HepG2 (cell line): ENCODE measurements around the gene GSAP. TPM values are rescaled to one million over a fixed set of nuclear protein-coding genes. Genes with fewer than 3 reads are reported as not detected.
A peak's percentile ranks its signal among the peaks of the same experiment; 100 is the strongest.

Experiments
- ATAC-seq: fragments of 200-7000 bp; cut with Tn5 transposase; 3 replicates; pipeline ENCODE4 v1.9.1; 2020; ENCODE audit warnings: mild to moderate bottlenecking, moderate library complexity
- BruUV-seq: library from RNA; stranded (reverse); fragments of 400-500 nt; replicated peaks from 2 replicates; lab custom pipeline; 2021; lab: Mats Ljungman, UMichigan
- CTCF ChIA-PET: fragments of 300-600 bp; formaldehyde crosslinking; extraction: SDS; loops from one replicate; lab custom pipeline; 2021; ENCODE audit warnings: low total read pairs, inconsistent platforms, low intra/inter-chr PET ratio; lab: Yijun Ruan, JAX
- POLR2A ChIA-PET: fragments of 350-600 bp; sonication (Branson Sonifier 250); formaldehyde crosslinking; loops from one replicate; lab custom pipeline; 2020; ENCODE audit warnings: antibody characterized with exemption, inconsistent platforms; lab: Yijun Ruan, JAX
- DNase-seq: peaks from one replicate; pipeline ENCODE4 v3.0.0-alpha.2; 2015; ENCODE audit warnings: low spot score
- FAIRE-seq: peaks from 3 replicates; lab custom pipeline; 2011; peaks lifted over from hg19 to GRCh38; lab: Jason Lieb, UNC
- H2AFZ ChIP-seq: one replicate; pipeline ENCODE4 v1.6.1; 2011; ENCODE audit warnings: low read length, inconsistent platforms
- H3K27ac ChIP-seq: fragments of 300-600 bp; 3 replicates; pipeline ENCODE4 v1.8.0; 2011; ENCODE audit warnings: mixed run types, mild to moderate bottlenecking, mixed read lengths, low read length, inconsistent platforms; ENCODE audit not compliant: insufficient read depth; ENCODE audit errors: extremely low read length
- H3K27me3 ChIP-seq, 2 experiments: fragments of 200-600 bp in 1 of 2; 2 replicates in 1 of 2; 3 replicates in 1 of 2; pipeline versions ENCODE4 v1.6.0 to v1.8.0; 2011; ENCODE audit warnings: low read length in 2 of 2, mild to moderate bottlenecking in 2 of 2, moderate library complexity in 2 of 2, inconsistent platforms in 1 of 2; ENCODE audit not compliant: insufficient read depth in 2 of 2, control insufficient read depth in 1 of 2
- H3K36me3 ChIP-seq, 2 experiments: fragments of 200-600 bp in 1 of 2; replicated peaks in 1 of 2; 2 replicates in 1 of 2; 3 replicates in 1 of 2; pipeline versions ENCODE4 v1.5.1 to v1.8.0; 2011; ENCODE audit warnings: low read length in 2 of 2, inconsistent platforms in 1 of 2; ENCODE audit not compliant: insufficient read depth in 2 of 2, control insufficient read depth in 1 of 2
- H3K4me1 ChIP-seq: 2 replicates; pipeline ENCODE4 v1.5.1; 2012; ENCODE audit warnings: low read length, inconsistent platforms; ENCODE audit not compliant: insufficient read depth
- H3K4me2 ChIP-seq: 2 replicates; pipeline ENCODE4 v1.6.0; 2011; ENCODE audit warnings: low read depth, low read length, inconsistent platforms
- H3K4me3 ChIP-seq, 3 experiments: fragments of 200-600 bp in 1 of 3; sonication (generic), shearing (Covaris generic) in 1 of 3; replicated peaks in 1 of 3; 2 replicates each; pipeline ENCODE4 v1.5.1; 2011 to 2016; ENCODE audit warnings: low read length in 3 of 3, inconsistent platforms in 2 of 3, low read depth in 2 of 3, mild to moderate bottlenecking in 2 of 3, control low read depth in 1 of 3, mixed read lengths in 1 of 3; ENCODE audit not compliant: insufficient read depth in 1 of 3
- H3K79me2 ChIP-seq: one replicate; pipeline ENCODE4 v1.6.1; 2011; ENCODE audit warnings: low read length, inconsistent platforms; ENCODE audit not compliant: insufficient read depth
- H3K9ac ChIP-seq: 2 replicates; pipeline ENCODE4 v1.6.0; 2011; ENCODE audit warnings: mild to moderate bottlenecking, low read depth, low read length, inconsistent platforms; ENCODE audit not compliant: insufficient read depth
- H3K9me3 ChIP-seq: 2 replicates; pipeline ENCODE4 v1.5.1; 2012; ENCODE audit warnings: mild to moderate bottlenecking, low read length
- H4K20me1 ChIP-seq: 2 replicates; pipeline ENCODE4 v1.6.0; 2011; ENCODE audit warnings: inconsistent platforms, mild to moderate bottlenecking, low read length, moderate library complexity; ENCODE audit not compliant: insufficient read depth
- AGO1 ChIP-seq: fragments of 200-400 bp; formaldehyde crosslinking; IDR thresholded peaks from 2 replicates; pipeline ENCODE4 v1.6.1; 2017; ENCODE audit warnings: mild to moderate bottlenecking, low read depth, low read length, moderate library complexity; ENCODE audit not compliant: poor library complexity, severe bottlenecking
- AHR ChIP-seq: IDR thresholded peaks from 2 replicates; pipeline ENCODE4 v1.6.1; 2018; ENCODE audit warnings: missing genetic modification reagents, missing compliant biosample characterization
- BCL6 ChIP-seq: IDR thresholded peaks from 2 replicates; pipeline ENCODE4 v1.6.1; 2016; ENCODE audit warnings: missing genetic modification reagents, missing compliant biosample characterization
- CERS6 ChIP-seq: sonication (generic); formaldehyde crosslinking; IDR thresholded peaks from 2 replicates; pipeline ENCODE4 v1.5.0; 2020; ENCODE audit warnings: missing genetic modification reagents
- FOXM1 ChIP-seq: sonication (generic); formaldehyde crosslinking; IDR thresholded peaks from 2 replicates; pipeline ENCODE4 v1.5.0; 2020; ENCODE audit warnings: missing genetic modification reagents
- GFI1 ChIP-seq: sonication (generic); formaldehyde crosslinking; IDR thresholded peaks from 2 replicates; pipeline ENCODE4 v1.5.0; 2020; ENCODE audit warnings: missing genetic modification reagents, mild to moderate bottlenecking, borderline replicate concordance
- ISL2 ChIP-seq: sonication (generic); formaldehyde crosslinking; IDR thresholded peaks from 2 replicates; pipeline ENCODE4 v1.5.0; 2020; ENCODE audit warnings: missing genetic modification reagents
- KAT8 ChIP-seq: IDR thresholded peaks from 2 replicates; pipeline ENCODE4 v1.6.1; 2016; ENCODE audit warnings: missing genetic modification reagents, missing compliant biosample characterization
- MED1 ChIP-seq: sonication (generic); formaldehyde crosslinking; IDR thresholded peaks from 2 replicates; pipeline ENCODE4 v1.4.0; 2020; ENCODE audit warnings: missing genetic modification reagents
- NCOA2 ChIP-seq: sonication (generic); formaldehyde crosslinking; IDR thresholded peaks from 2 replicates; pipeline ENCODE4 v1.8.0; 2022; ENCODE audit warnings: inconsistent platforms
- PPARG ChIP-seq: conservative IDR thresholded peaks from 2 replicates; pipeline ENCODE4 v1.6.1; 2016; ENCODE audit warnings: missing biosample characterization, missing genetic modification reagents
- SAP130 ChIP-seq: IDR thresholded peaks from 2 replicates; pipeline ENCODE4 v1.6.1; 2016; ENCODE audit warnings: low read depth
- TARDBP ChIP-seq: sonication (generic); formaldehyde crosslinking; IDR thresholded peaks from 2 replicates; pipeline ENCODE4 v1.8.0; 2022; ENCODE audit warnings: mild to moderate bottlenecking, missing genetic modification reagents
- TBL1XR1 ChIP-seq: fragments of 150-350 bp; IDR thresholded peaks from 2 replicates; pipeline ENCODE4 v1.6.1; 2014; ENCODE audit warnings: borderline replicate concordance, low read length; ENCODE audit not compliant: partially characterized antibody
- TEAD2 ChIP-seq: sonication (generic); formaldehyde crosslinking; IDR thresholded peaks from 2 replicates; pipeline ENCODE4 v1.9.0; 2021; ENCODE audit warnings: missing genetic modification reagents
- TFAP4 ChIP-seq: sonication (generic); IDR thresholded peaks from 2 replicates; pipeline ENCODE4 v1.6.1; 2016; ENCODE audit warnings: low read depth, borderline replicate concordance
- THYN1 ChIP-seq: sonication (generic); formaldehyde crosslinking; IDR thresholded peaks from 2 replicates; pipeline ENCODE4 v1.8.1; 2023; ENCODE audit warnings: low read depth, mild to moderate bottlenecking, moderate library complexity, missing genetic modification reagents, borderline replicate concordance
- ZBTB33 ChIP-seq: sonication (generic); formaldehyde crosslinking; IDR thresholded peaks from 2 replicates; pipeline ENCODE4 v1.4.0; 2020; ENCODE audit warnings: missing genetic modification reagents
- ZNF24 ChIP-seq: fragments of 450-650 bp; IDR thresholded peaks from 2 replicates; pipeline ENCODE4 v1.6.1; 2017; ENCODE audit warnings: antibody characterized with exemption, mild to moderate bottlenecking
- ZNF781 ChIP-seq: sonication (generic); formaldehyde crosslinking; IDR thresholded peaks from 2 replicates; pipeline ENCODE4 v1.5.1; 2020; ENCODE audit warnings: borderline replicate concordance, mild to moderate bottlenecking, missing genetic modification reagents; ENCODE audit errors: not compliant biosample characterization
- WGBS: methylation state at CpG from one replicate; pipeline ENCODE4 v1.1.6; 2017; ENCODE audit warnings: low lambda C conversion rate; 5-methylcytosine and 5-hydroxymethylcytosine counted together
- in situ Hi-C: cut with HindIII; loops from 2 replicates; pipeline ENCODE4 v1.10.0; 2017; ENCODE audit warnings: low pct_unique_long_range_greater_than_20kb; ENCODE audit not compliant: extremely low pct_ligation_motif_present
- intact Hi-C: fragments of 100-400 bp; cut with micrococcal nuclease; formaldehyde crosslinking; loops from one replicate; pipeline ENCODE4 v1.10.0; 2022; ENCODE audit not compliant: unreplicated experiment
- polyA plus RNA-seq, 8 experiments: library from polyadenylated mRNA; depleted of rRNA in 3 of 8; stranded (reverse) in 7 of 8; unstranded in 1 of 8; fragments of >200 nt; fragmentation: Illumina TruSeq in 4 of 8; extraction: Trizol in 4 of 8; gene quantifications; 2 replicates each; pipeline versions ENCODE4 v1.2.1 to v1.2.3, GENCODE V29; 2011 to 2016; ENCODE audit warnings: low read depth in 4 of 8, missing spikeins in 1 of 8, mixed read lengths in 1 of 8; ENCODE audit not compliant: insufficient read depth in 1 of 8
- total RNA-seq, 5 experiments: library from RNA; depleted of rRNA; stranded (reverse); fragments of >200 nt; fragmentation: Illumina TruSeq; extraction: Trizol; gene quantifications; 2 replicates each; pipeline ENCODE4 v1.2.3, GENCODE V29; 2016; ENCODE audit warnings: low read depth in 1 of 5
- TF ChIP-seq, protein P1 (sequence below): IDR thresholded peaks from 2 replicates; pipeline ENCODE4 v1.6.1; 2016; ENCODE audit warnings: low read depth, borderline replicate concordance

GSAP gene
- total and polyA plus RNA-seq, 2 of the 13 experiments (the other 11 are each of a cell fraction or from before 2014, with no cell fraction given), result 34.6 to 40.6 TPM

DNA sequence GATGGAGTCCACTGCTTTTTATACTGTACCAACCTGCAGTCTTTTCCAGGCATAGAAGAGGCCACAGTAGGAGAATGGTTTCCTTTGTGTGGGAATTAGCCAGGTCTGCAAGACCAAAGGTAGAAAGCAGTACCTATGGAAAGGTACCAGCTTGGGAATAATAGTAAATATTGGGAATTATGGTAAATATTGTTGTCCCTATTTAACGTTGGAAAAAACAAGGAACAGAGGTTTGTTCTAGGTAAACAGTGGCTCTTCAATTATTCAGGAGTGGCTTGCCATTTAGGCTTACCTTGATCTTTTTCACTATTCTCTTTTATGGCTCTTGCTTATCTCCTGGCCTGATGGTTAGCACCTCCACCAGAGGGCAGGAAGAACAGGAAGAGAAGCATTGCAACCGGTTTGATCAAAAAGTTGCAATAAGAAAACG lies 43.9 kb upstream of the GSAP start (continued):
- TF ChIP-seq KAT8 (CRISPR knock-in tag) (no peak), BCL6 (peak; percentile 65), ISL2 (peak; percentile 59; the same call in 1 of the 2 replicates), GFI1 (CRISPR knock-in tag) (peak; percentile 42; the same call in 1 of the 2 replicates), PPARG (peak; percentile 18; the same call in 1 of the 2 replicates), ZBTB33 (no peak), NCOA2 (CRISPR knock-in tag) (peak; percentile 69), SAP130 (CRISPR knock-in tag) (no peak)
- TF ChIP-seq, protein P1, sequence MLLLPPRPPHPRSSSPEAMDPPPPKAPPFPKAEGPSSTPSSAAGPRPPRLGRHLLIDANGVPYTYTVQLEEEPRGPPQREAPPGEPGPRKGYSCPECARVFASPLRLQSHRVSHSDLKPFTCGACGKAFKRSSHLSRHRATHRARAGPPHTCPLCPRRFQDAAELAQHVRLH (CRISPR knock-in tag), result peak; percentile 34; the same call in 1 of the 2 replicates

GRCh38 chr7:77459311-77459726 lies 43.2 kb upstream of the GSAP start:
- Histone ChIP-seq H3K79me2 (no peaks in the 10 kb centered on the region), H3K27ac (peak overlapping the region; percentile 68), H3K4me2 (peak overlapping the region; percentile 70), H3K4me1 (peaks cover 76% of the 10 kb centered on the region), H2AFZ (no peak overlapping the region), H3K9me3 (no peaks in the 10 kb centered on the region), H4K20me1 (no peaks in the 10 kb centered on the region), H3K36me3 (no peaks in the 10 kb centered on the region), H3K9ac (no peak overlapping the region), H3K27me3 (no peaks in the 10 kb centered on the region), H3K4me3 (peak overlapping the region in 2 of 3 experiments; percentile 5 to 23; a peak in 2 of 6 replicates)
- intact Hi-C loops (loop anchor here (2.0 kb wide), 1 partner anchor 51 kb away; no protein-coding TSS in a partner anchor), in situ Hi-C loops (loop anchor here (5.0 kb wide), 1 partner anchor 78 kb away; the partner anchor contains the start of gene PTPN12)
- POLR2A ChIA-PET, result no interaction called here
- peak; percentile 59 for ATAC-seq
- WGBS, result 0% methylated on average over 2 of the region's 2 CpGs
- FAIRE-seq, result peak; percentile 77
- peak; percentile 88 for DNase-seq
- CTCF ChIA-PET, result no interaction called here
- BruUV-seq, result TSS peak; percentile 68
- TF ChIP-seq ZNF781 (CRISPR knock-in tag) (no peak), AHR (no peak), TEAD2 (CRISPR knock-in tag) (no peak), TBL1XR1 (peak; percentile 85), MED1 (CRISPR knock-in tag) (peak; percentile 44; the same call in 1 of the 2 replicates), TARDBP (peak; percentile 76), AGO1 (no peak), THYN1 (CRISPR knock-in tag) (no peak), FOXM1 (CRISPR knock-in tag) (no peak), TFAP4 (no peak), CERS6 (no peak), ZNF24 (peak; percentile 69; the same call in 1 of the 2 replicates)
